Cardiac fibroblast (primary cell): ENCODE measurements around the gene OTC.

Source experiments
- DNase-seq, 2 donors: peaks; one replicate each; pipeline versions ENCODE4 v3.0.0 to v3.0.0-alpha.2; 2010; ENCODE audit warnings: low read depth in 2 of 2
- H3K4me3 ChIP-seq, 2 donors: replicated peaks in 1 of 2; 1 replicate in 1 of 2; 2 replicates in 1 of 2; pipeline ENCODE4 v1.5.1; 2011; ENCODE audit warnings: low read depth in 2 of 2, low read length in 2 of 2, mild to moderate bottlenecking in 2 of 2, moderate library complexity in 1 of 2
- CTCF ChIP-seq: IDR thresholded peaks from one replicate; pipeline ENCODE4 v1.5.1; 2011; ENCODE audit warnings: low read depth, mild to moderate bottlenecking, low read length, inconsistent platforms

Gene OTC

GRCh38 chrX:38402118-38402517 is 49.7 kb downstream of the OTC start:
- DNase-seq: no peak
- TF ChIP-seq CTCF: no peak
- H3K4me3 ChIP-seq: no peak overlapping the region

- DNase-seq: no peak
- no peak for TF ChIP-seq CTCF
- H3K4me3 ChIP-seq: no peak overlapping the region
Observed at GRCh38 chrX:38403834-38404233, 51.4 kb downstream of the OTC start.

- no peak for DNase-seq
- TF ChIP-seq CTCF: no peak
- H3K4me3 ChIP-seq: no peak overlapping the region
Observed at GRCh38 chrX:38407126-38407525, 54.7 kb downstream of the OTC start.

GRCh38 chrX:38409289-38409688 is 56.9 kb downstream of the OTC start:
- DNase-seq: no peak
- no peak for TF ChIP-seq CTCF
- H3K4me3 ChIP-seq: no peak overlapping the region

- no peak for TF ChIP-seq CTCF
- peak; percentile 8 to 42 for DNase-seq
- no peak overlapping the region for H3K4me3 ChIP-seq
Observed at GRCh38 chrX:38426785-38427184, 74.4 kb downstream of the OTC start.

GRCh38 chrX:38431525-38431924 is 79.1 kb downstream of the OTC start:
- no peak for DNase-seq
- TF ChIP-seq CTCF: no peak
- no peak overlapping the region for H3K4me3 ChIP-seq

GRCh38 chrX:38435130-38435529 is 82.7 kb downstream of the OTC start:
- no peak for TF ChIP-seq CTCF
- no peak overlapping the region for H3K4me3 ChIP-seq
- DNase-seq: no peak
